SK-N-SH treated with all-trans-retinoic acid at 6 μM for 48 hours (cell line): ENCODE data around the gene IGF2R.

Source experiments
- BACH2 ChIP-seq: fragments of 250-450 bp; sonication (Bioruptor Pico); IDR thresholded peaks from 2 replicates; pipeline ENCODE4 v1.9.0; 2021; ENCODE audit warnings: mild to moderate bottlenecking, borderline replicate concordance
- CREB5 ChIP-seq: fragments of 250-450 bp; sonication (Bioruptor Pico); IDR thresholded peaks from 2 replicates; pipeline ENCODE4 v1.5.1; 2020; ENCODE audit warnings: low read depth, mild to moderate bottlenecking, moderate library complexity
- CSRNP3 ChIP-seq: fragments of 250-450 bp; sonication (Bioruptor Pico); IDR thresholded peaks from 2 replicates; pipeline ENCODE4 v1.5.1; 2021; ENCODE audit warnings: mild to moderate bottlenecking, moderate library complexity
- GLIS3 ChIP-seq: fragments of 250-450 bp; sonication (Bioruptor Pico); IDR thresholded peaks from 2 replicates; pipeline ENCODE4 v1.5.0; 2020; ENCODE audit warnings: mild to moderate bottlenecking, moderate library complexity
- OSR1 ChIP-seq: fragments of 250-450 bp; sonication (Bioruptor Pico); IDR thresholded peaks from 2 replicates; pipeline ENCODE4 v1.8.0; 2022; ENCODE audit warnings: moderate library complexity, mild to moderate bottlenecking, inconsistent platforms
- PATZ1 ChIP-seq: fragments of 250-450 bp; sonication (Bioruptor Pico); IDR thresholded peaks from 2 replicates; pipeline ENCODE4 v1.8.0; 2020; ENCODE audit warnings: mild to moderate bottlenecking, moderate library complexity, borderline replicate concordance
- PPARA ChIP-seq: fragments of 250-450 bp; sonication (Bioruptor Pico); IDR thresholded peaks from 2 replicates; pipeline ENCODE4 v1.5.0; 2020; ENCODE audit warnings: mild to moderate bottlenecking, borderline replicate concordance
- RARB ChIP-seq: fragments of 250-450 bp; sonication (Bioruptor Pico); IDR thresholded peaks from 2 replicates; pipeline ENCODE4 v1.8.0; 2021; ENCODE audit warnings: mild to moderate bottlenecking, moderate library complexity
- SNAI2 ChIP-seq: fragments of 250-450 bp; sonication (Bioruptor Pico); IDR thresholded peaks from 2 replicates; pipeline ENCODE4 v1.5.0; 2020; ENCODE audit warnings: mild to moderate bottlenecking, moderate library complexity
- TCF4 ChIP-seq: fragments of 250-450 bp; sonication (Bioruptor Pico); IDR thresholded peaks from 2 replicates; pipeline ENCODE4 v1.8.0; 2021; ENCODE audit warnings: mild to moderate bottlenecking, moderate library complexity, borderline replicate concordance
- ZC3H10 ChIP-seq: fragments of 250-450 bp; sonication (Bioruptor Pico); IDR thresholded peaks from 2 replicates; pipeline ENCODE4 v1.5.1; 2021; ENCODE audit warnings: mild to moderate bottlenecking, moderate library complexity
- ZFP3 ChIP-seq: fragments of 250-450 bp; sonication (Bioruptor Pico); IDR thresholded peaks from 2 replicates; pipeline ENCODE4 v1.5.0; 2020; ENCODE audit warnings: mild to moderate bottlenecking, moderate library complexity
- ZFP30 ChIP-seq: fragments of 450-650 bp; formaldehyde crosslinking; IDR thresholded peaks from 2 replicates; pipeline ENCODE4 v1.5.0; 2022; ENCODE audit warnings: mild to moderate bottlenecking, moderate library complexity
- ZNF565 ChIP-seq: fragments of 450-650 bp; formaldehyde crosslinking; conservative IDR thresholded peaks from 2 replicates; pipeline ENCODE4 v1.5.0; 2020; ENCODE audit warnings: low read depth, mild to moderate bottlenecking, moderate library complexity

- TF ChIP-seq PATZ1 (CRISPR knock-in tag) (no peak), PPARA (no peak), BACH2 (CRISPR knock-in tag) (no peak), CREB5 (CRISPR knock-in tag) (no peak), OSR1 (CRISPR knock-in tag) (no peak), TCF4 (CRISPR knock-in tag) (no peak), SNAI2 (CRISPR knock-in tag) (no peak), ZC3H10 (CRISPR knock-in tag) (no peak), GLIS3 (CRISPR knock-in tag) (no peak), CSRNP3 (CRISPR knock-in tag) (no peak), RARB (CRISPR knock-in tag) (no peak), ZNF565 (no peak), ZFP3 (CRISPR knock-in tag) (no peak), ZFP30 (no peak)
Measured at GRCh38 chr6:159963111-159963510, 5.8 kb upstream of the IGF2R start.
